Measurements from ENCODE around the gene SUCO. TPM values are rescaled to one million over a fixed set of nuclear protein-coding genes. Genes with fewer than 3 reads are reported as not detected.

The SUCO gene
- total RNA-seq, 4 donors from 2014 or later: 39.6 to 61.8 (median 44.5) TPM

GRCh38 chr1:172627702-172628101, 94.8 kb downstream of the SUCO start:
- no peak for TF ChIP-seq CTCF (IDR thresholded peaks at IDR 0.05)
- DNase-seq (ENCODE audit: low spot score): no peak
- ATAC-seq (ENCODE audit: low FRiP score): no peak

DNA sequence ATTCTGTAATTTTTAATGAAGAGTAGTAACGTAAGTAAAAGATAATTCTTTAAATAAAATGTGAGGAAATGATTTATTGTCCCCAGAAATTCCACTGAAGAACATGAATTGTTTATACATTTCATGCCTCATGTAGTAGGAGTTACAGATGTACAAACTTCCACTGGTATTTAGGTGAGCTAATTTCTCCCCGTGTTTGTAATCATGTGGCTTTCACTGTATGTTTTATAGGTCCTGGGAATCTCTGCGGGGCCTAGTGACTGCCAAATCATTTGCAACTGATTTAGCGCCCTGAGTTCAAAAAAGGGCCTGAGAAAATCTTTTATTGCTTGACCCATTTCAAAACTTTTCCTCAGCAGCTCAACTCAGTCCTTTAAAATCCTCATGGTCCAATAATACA, 95.5 kb downstream of the SUCO start:
- no peak for ATAC-seq (ENCODE audit: low FRiP score)
- no peak for TF ChIP-seq CTCF (IDR thresholded peaks at IDR 0.05)
- no peak for DNase-seq (ENCODE audit: low spot score)

- no peak for ATAC-seq (ENCODE audit: low FRiP score)
- no peak for TF ChIP-seq CTCF (IDR thresholded peaks at IDR 0.05)
- DNase-seq (ENCODE audit: low spot score): no peak
Measured at GRCh38 chr1:172629170-172629569, 96.2 kb downstream of the SUCO start.

- no peak for TF ChIP-seq CTCF (IDR thresholded peaks at IDR 0.05)
- ATAC-seq (ENCODE audit: low FRiP score) (no peak), DNase-seq (ENCODE audit: low spot score) (no peak)
Measured at GRCh38 chr1:172629638-172630037, 96.7 kb downstream of the SUCO start.

- DNase-seq (ENCODE audit: low spot score) (no peak), ATAC-seq (ENCODE audit: low FRiP score) (no peak)
- no peak for TF ChIP-seq CTCF (IDR thresholded peaks at IDR 0.05)
Measured at GRCh38 chr1:172630056-172630818, 97.3 kb downstream of the SUCO start.

DNA sequence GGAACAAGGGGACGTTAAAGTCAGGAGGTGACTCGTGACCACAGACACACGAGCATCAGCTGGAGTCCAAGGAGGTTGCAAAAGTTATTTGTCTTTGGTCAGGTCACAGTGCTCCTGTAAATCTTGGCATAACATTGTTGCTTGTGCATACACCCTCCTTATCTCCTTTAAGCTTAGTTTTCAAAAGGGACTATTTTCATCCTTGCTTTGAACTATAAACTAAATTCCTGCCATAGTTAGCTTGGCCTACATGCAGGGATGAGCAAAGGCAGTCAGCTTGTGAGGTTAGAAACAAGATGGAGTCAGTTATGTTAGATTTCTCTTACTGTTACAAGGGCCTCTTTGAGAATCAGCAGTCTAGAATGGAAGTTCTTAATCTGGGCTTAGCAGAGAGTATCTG, 97.9 kb downstream of the SUCO start:
- no peak for TF ChIP-seq CTCF (IDR thresholded peaks at IDR 0.05)
- ATAC-seq (ENCODE audit: low FRiP score) (no peak), DNase-seq (ENCODE audit: low spot score) (no peak)

GRCh38 chr1:172637522-172637921, 104.6 kb downstream of the SUCO start:
- ATAC-seq (ENCODE audit: low FRiP score) (no peak), DNase-seq (ENCODE audit: low spot score) (no peak)
- no peak for TF ChIP-seq CTCF (IDR thresholded peaks at IDR 0.05)

Measured in omental fat pad (tissue), 4 donors.